NCI-H1930 (cell line): ENCODE results near the gene CTNNBIP1.
"Not testable (repeated sequence)": the region's sequence is repeated elsewhere in the genome, so short reads cannot be mapped to it uniquely, and the experiment has no call there.

ENCODE experiments used
- DNase-seq, 2 experiments: peaks; one replicate each; lab custom pipeline; 2025; lab: John Stamatoyannopoulos, UW

CTNNBIP1 gene

GRCh38 chr1:9910076-9910422, at the start of gene CTNNBIP1:
TSS of gene CTNNBIP1 (minus strand) at chr1:9910269. CDS start at chr1:9872064, 38,205 bp downstream.
- no peak for DNase-seq

GRCh38 chr1:9957726-9958125, 47.7 kb upstream of the CTNNBIP1 start:
- DNase-seq: no peak

- DNase-seq: no peak
Measured at GRCh38 chr1:9946315-9946714, 36.2 kb upstream of the CTNNBIP1 start.

- DNase-seq: peak; percentile 73 to 90
Measured at GRCh38 chr1:9942939-9943788, 33.1 kb upstream of the CTNNBIP1 start, which contains the start of the genes LZIC and NMNAT1. TSS of gene LZIC (minus strand) at chr1:9943391. CDS start at chr1:9936619, 6,772 bp downstream. TSS of gene NMNAT1 (plus strand) at chr1:9943475. CDS start at chr1:9972074, 28,599 bp downstream.

- no peak for DNase-seq
Measured at GRCh38 chr1:9942399-9942938, 32.4 kb upstream of the CTNNBIP1 start.

GRCh38 chr1:9929431-9930385, 19.6 kb upstream of the CTNNBIP1 start:
- no peak for DNase-seq

GRCh38 chr1:9927259-9927658, 17.2 kb upstream of the CTNNBIP1 start:
- no peak for DNase-seq

- DNase-seq: no peak
Measured at GRCh38 chr1:9922342-9922741, 12.3 kb upstream of the CTNNBIP1 start.

GRCh38 chr1:9920606-9921005, 10.5 kb upstream of the CTNNBIP1 start:
- no peak for DNase-seq

- DNase-seq: no peak
Measured at GRCh38 chr1:9917901-9918300, 7.8 kb upstream of the CTNNBIP1 start.

- not testable (repeated sequence) for DNase-seq
Measured at GRCh38 chr1:9917495-9917894, 7.4 kb upstream of the CTNNBIP1 start.

- no peak for DNase-seq
Measured at GRCh38 chr1:9916452-9916851, 6.4 kb upstream of the CTNNBIP1 start.

- DNase-seq: no peak
Measured at GRCh38 chr1:9914610-9914937, 4.5 kb upstream of the CTNNBIP1 start.

GRCh38 chr1:9912264-9912936, 2.3 kb upstream of the CTNNBIP1 start:
- no peak for DNase-seq

GRCh38 chr1:9910423-9911178, 532 bp upstream of the CTNNBIP1 start:
- peak; percentile 96 to 98 for DNase-seq

GRCh38 chr1:9909234-9910046, 629 bp downstream of the CTNNBIP1 start:
- no peak for DNase-seq

GRCh38 chr1:9908871-9909233, 1.2 kb downstream of the CTNNBIP1 start:
- DNase-seq: no peak

- DNase-seq: no peak
Measured at GRCh38 chr1:9907441-9907840, 2.6 kb downstream of the CTNNBIP1 start.

- DNase-seq: no peak
Measured at GRCh38 chr1:9906466-9906865, 3.6 kb downstream of the CTNNBIP1 start.

- DNase-seq: no peak
Measured at GRCh38 chr1:9905010-9905409, 5.1 kb downstream of the CTNNBIP1 start.
